GM12801 (cell line): Measurements from ENCODE around the gene COL13A1.

ENCODE experiments used
- TF ChIP-seq, protein P1 (sequence below): IDR thresholded peaks from one replicate; pipeline ENCODE4 v1.5.1; 2011; ENCODE audit warnings: control low read depth; ENCODE audit not compliant: insufficient read length; ENCODE audit errors: extremely low read depth

COL13A1 gene

DNA sequence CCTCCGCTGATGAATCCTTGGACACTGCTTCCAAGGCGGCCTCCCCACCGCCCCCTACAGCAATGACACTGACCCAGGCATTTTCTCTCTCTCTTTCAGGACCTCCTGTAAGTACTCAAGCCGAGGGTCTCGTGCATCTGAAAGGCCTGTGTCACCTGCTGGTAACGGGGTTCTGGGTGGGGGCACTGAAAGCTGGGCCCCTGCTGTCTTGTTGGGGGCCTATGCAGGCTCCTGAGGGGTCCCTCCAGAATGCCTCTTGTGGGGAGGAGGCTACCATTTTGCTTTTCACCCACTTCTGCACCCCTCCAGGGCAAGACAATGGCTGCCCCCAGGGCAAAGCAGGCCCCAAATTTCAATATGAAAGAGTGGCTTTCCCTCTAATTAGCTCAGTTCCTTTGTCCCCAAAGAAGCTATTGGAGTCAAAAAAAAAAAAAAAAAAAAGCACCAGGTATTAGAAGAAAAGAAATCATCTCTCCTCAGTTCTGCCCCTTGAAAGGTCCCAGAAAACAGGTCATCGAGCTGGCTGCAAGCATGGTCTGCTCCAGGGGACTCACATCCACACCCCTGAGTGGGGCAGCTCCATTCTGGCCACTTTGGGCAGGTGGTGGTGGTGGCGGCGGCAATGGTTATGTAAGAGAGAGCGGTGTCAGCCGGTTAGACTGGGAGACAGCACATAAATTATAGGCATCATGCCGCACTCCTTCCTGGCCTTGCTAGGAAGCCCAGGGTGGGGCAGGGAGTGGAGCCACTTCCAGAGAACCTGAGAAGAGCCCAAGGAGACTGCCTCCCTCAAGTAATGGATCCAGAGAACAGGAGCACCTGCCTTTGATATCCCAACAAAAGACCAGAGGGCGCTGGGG lies 66.2 kb downstream of the COL13A1 start:
- TF ChIP-seq, protein P1, sequence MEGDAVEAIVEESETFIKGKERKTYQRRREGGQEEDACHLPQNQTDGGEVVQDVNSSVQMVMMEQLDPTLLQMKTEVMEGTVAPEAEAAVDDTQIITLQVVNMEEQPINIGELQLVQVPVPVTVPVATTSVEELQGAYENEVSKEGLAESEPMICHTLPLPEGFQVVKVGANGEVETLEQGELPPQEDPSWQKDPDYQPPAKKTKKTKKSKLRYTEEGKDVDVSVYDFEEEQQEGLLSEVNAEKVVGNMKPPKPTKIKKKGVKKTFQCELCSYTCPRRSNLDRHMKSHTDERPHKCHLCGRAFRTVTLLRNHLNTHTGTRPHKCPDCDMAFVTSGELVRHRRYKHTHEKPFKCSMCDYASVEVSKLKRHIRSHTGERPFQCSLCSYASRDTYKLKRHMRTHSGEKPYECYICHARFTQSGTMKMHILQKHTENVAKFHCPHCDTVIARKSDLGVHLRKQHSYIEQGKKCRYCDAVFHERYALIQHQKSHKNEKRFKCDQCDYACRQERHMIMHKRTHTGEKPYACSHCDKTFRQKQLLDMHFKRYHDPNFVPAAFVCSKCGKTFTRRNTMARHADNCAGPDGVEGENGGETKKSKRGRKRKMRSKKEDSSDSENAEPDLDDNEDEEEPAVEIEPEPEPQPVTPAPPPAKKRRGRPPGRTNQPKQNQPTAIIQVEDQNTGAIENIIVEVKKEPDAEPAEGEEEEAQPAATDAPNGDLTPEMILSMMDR, result no peak

DNA sequence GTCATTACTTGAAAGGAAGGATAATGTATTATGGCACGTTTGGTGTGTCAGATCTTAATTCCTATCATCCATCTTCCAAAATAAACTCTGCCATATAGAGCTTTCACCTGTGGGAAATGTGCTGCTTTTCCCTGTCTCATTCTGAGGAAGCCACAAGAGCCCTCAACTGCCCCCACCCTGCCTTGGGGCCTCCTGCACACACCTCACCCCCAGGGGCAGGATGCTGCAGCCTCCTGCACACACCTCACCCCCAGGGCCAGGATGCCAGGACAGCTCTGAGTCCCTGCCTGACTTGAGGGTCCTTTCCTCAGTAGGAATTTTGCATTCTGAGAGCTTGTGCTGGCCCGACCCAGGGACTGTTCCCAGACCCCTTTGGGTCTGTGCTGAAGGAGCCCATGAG lies 67.1 kb downstream of the COL13A1 start:
- TF ChIP-seq, protein P1, result no peak

DNA sequence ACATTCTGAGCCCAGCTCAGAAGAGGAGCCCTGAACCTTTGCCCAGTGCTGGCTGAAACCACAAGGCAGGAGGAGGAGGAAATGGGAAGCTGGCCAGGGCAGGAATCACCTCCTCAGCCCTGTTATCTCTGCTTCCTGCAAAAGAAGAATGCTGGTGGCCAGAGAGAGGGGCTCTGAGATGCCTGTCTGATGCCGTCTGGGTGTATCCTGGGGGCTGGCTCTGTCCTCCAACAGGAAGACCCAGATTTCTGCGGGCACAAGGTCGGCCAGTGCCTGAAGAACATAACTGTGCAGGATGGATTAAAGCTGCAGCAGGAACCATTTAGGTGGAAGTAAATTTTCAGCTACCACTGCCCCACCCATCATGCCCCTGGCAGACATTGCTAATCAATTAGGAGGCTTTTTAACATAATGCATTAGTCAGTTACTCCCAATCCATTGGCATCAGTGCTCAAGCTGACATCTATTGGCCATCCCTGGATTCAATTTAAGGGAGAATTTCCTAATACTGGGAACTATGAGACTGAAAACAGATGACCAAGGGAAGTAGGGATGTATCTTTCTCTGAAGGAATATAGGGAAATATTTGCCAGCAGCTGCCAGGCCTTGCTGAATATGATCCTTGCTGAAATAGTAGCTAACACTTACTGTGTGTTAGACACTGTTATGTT lies 67.7 kb downstream of the COL13A1 start:
- TF ChIP-seq, protein P1, result no peak

DNA sequence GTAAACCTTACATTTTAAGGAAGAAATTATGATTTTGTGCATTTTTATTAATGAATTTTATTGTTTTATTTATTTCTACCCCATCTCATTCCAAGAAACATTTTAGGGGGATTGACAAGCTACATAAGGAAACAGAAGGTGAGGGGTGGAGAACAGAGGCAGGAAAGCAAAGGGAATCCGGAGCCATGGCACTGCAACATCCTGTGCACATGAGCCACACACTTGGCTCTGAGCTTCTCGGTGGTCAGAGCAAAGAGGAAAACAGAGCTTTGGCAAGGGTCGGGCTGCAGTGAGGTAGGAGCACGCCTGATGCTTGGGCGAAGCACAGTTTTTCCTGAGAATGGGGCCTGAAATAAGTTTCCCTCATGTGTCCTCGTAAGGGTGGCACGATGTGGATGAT lies 68.9 kb downstream of the COL13A1 start:
- TF ChIP-seq, protein P1, result no peak

DNA sequence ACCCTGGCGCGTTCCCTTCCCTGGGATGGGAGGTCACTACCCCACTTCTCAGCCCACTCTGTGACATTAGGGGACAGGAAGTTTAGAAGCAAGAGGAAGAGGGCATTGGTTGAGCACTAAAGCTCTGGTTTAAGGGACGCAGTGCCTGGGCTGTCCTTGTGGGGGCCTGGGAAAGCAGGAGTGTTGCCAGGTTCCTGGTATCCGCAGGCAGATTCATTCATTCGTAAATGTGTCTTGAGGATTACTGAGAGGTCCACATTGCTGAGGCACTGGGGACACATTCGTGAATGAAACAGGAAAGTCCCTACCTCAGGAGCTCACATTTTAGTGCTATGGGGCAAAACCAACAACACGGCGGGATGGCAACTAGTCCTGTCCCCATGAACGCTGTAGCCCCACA lies 69.4 kb downstream of the COL13A1 start:
- TF ChIP-seq, protein P1, result no peak

DNA sequence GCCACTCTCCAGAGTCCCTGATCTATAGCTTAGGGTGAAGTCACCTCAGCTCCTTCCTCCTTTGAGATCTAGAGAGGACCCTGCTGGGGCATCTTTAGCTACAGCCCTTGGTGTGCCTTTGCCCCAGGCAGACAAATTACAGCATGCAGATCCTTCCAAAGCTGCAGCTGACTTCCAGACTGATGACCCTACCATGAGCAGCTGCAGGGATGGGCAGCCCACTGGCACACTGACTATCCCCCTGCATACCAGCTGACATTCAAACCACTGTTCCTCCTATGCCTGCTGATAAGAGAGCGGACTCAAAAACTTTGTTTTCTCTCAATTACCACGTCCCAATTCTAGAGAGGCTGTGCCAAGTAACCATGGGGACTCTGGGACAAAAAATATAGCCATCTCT lies 70.6 kb downstream of the COL13A1 start:
- TF ChIP-seq, protein P1, result no peak

DNA sequence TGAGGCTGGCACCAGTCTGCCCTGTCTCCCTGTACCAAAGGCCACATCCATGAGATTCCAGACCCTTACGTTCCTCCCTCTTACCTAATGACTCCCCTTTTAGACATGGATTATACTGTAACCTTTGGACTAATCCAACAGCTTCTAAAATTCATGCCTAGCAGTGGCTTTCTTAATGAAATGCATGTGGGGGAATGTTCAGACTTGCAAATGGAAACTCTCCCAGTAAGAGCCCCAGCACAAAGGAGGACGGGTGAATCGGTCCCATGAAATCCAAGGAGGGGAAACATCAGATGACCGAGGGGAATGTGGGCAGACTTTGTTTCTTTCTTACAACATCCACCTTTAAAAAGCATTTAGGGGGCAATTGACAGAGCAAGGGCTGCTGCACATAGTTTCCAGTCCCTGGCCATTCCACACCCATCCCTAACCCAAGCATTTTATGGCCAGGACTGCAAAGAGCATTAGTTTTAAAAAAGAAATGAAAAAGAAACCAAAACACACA lies 71.5 kb downstream of the COL13A1 start:
- TF ChIP-seq, protein P1, result no peak
